Measurements from ENCODE around the gene ANTXR1. TPM values are rescaled to one million over a fixed set of nuclear protein-coding genes. Genes with fewer than 3 reads are reported as not detected.

ANTXR1 gene
- total RNA-seq, 1 experiment from 2014 or later, result 37.3 TPM

GRCh38 chr2:69154106-69154505 is 141.1 kb downstream of the ANTXR1 start:
- H2BK5ac ChIP-seq (ENCODE audit: insufficient read length, low read length), result no peak overlapping the region
- no peak overlapping the region for H4K5ac ChIP-seq (ENCODE audit: insufficient read length, low read depth, low read length)
- H3K79me2 ChIP-seq (ENCODE audit: insufficient read depth, low read length), result no peaks in the 10 kb centered on the region
- H3K4ac ChIP-seq (ENCODE audit: low read depth, low read length), result no peak overlapping the region
- H3K56ac ChIP-seq (ENCODE audit: insufficient read length, low read depth, low read length), result no peak overlapping the region
- no peak for TF ChIP-seq CTCF (conservative IDR thresholded peaks at IDR 0.05)
- Mint-ChIP-seq H3K4me1 (peaks cover 14 to 18% of the 10 kb centered on the region in 2 experiments), H3K27me3 (ENCODE audit: low read depth) (no peaks in the 10 kb centered on the region), H3K36me3 (ENCODE audit: insufficient read depth in 1 of 3, low read depth in 3 of 3) (peaks cover 6 to 14% (median 7%) of the 10 kb centered on the region in 3 experiments; a peak in 3 of 7 replicates), H3K9me3 (no peaks in the 10 kb centered on the region), H3K27ac (no peak overlapping the region; a peak in 1 of 7 replicates), H3K4me3 (no peak overlapping the region)
- H3K9me3 ChIP-seq (ENCODE audit: control insufficient read depth, low read depth, low read length), result no peaks in the 10 kb centered on the region
- no peak overlapping the region for H3K4me2 ChIP-seq (ENCODE audit: insufficient read depth, insufficient read length, low read length)
- H2AK5ac ChIP-seq (ENCODE audit: insufficient read length, low read length), result no peak overlapping the region
- no peak overlapping the region for H3T11ph ChIP-seq (ENCODE audit: low read length)
- no peak overlapping the region for H2BK20ac ChIP-seq (ENCODE audit: low read depth, low read length, poor library complexity, severe bottlenecking)
- H4K91ac ChIP-seq (ENCODE audit: insufficient read length, low read depth, low read length), result no peak overlapping the region
- H3K23me2 ChIP-seq (ENCODE audit: insufficient read length, low read depth, low read length, poor library complexity, severe bottlenecking), result no peaks in the 10 kb centered on the region
- H2AFZ ChIP-seq (ENCODE audit: low read length), result no peak overlapping the region
- no CpG with 5 or more reads among the region's 2 CpGs for WGBS (ENCODE audit: extremely low coverage, insufficient read length, low lambda C conversion rate)
- DNase-seq, result no peak
- H3K27ac ChIP-seq (ENCODE audit: insufficient read length, low read depth, low read length), result no peak overlapping the region
- no peaks in the 10 kb centered on the region for H3K79me1 ChIP-seq (ENCODE audit: insufficient read depth, low read depth, low read length, poor library complexity, severe bottlenecking)
- H3K9ac ChIP-seq (ENCODE audit: extremely low read depth, insufficient read length, low read length), result no peak overlapping the region
- H3K14ac ChIP-seq (ENCODE audit: insufficient read depth, low read length), result no peak overlapping the region
- H2BK15ac ChIP-seq (ENCODE audit: low read depth, low read length), result no peak overlapping the region
- no peak overlapping the region for H2BK12ac ChIP-seq (ENCODE audit: insufficient read length, low read depth, low read length)
- peaks cover 2% of the 10 kb centered on the region for H4K20me1 ChIP-seq (ENCODE audit: control insufficient read depth, insufficient read depth, insufficient read length)
- no peak overlapping the region for H4K8ac ChIP-seq (replicated peaks; ENCODE audit: insufficient read length, low read depth, low read length)
- H2BK120ac ChIP-seq (ENCODE audit: low read depth, low read length, poor library complexity, severe bottlenecking), result no peak overlapping the region
- no peaks in the 10 kb centered on the region for H3K27me3 ChIP-seq (ENCODE audit: insufficient read depth, low read length)
- no peak overlapping the region for H3K18ac ChIP-seq (ENCODE audit: insufficient read length, low read depth, low read length)
- H3K4me1 ChIP-seq (ENCODE audit: insufficient read depth, low read length), result no peaks in the 10 kb centered on the region
- H3K23ac ChIP-seq (ENCODE audit: insufficient read length, low read depth, low read length), result no peak overlapping the region
